ENCODE data around the gene CEACAM18. TPM values are rescaled to one million over a fixed set of nuclear protein-coding genes. Genes with fewer than 3 reads are reported as not detected.

Gene CEACAM18
- total RNA-seq, 1 donor from 2014 or later = not detected

GRCh38 chr19:51531349-51532315 is 53.3 kb downstream of the CEACAM18 start, which contains the start of gene SIGLEC6:
Gene SIGLEC6, minus strand, starts transcription at chr19:51531670. Its CDS starts 22 bp downstream, at chr19:51531648.
- no peak for DNase-seq

GRCh38 chr19:51535535-51535934 is 57.2 kb downstream of the CEACAM18 start:
- no peak for DNase-seq

GRCh38 chr19:51539821-51540366 is 61.6 kb downstream of the CEACAM18 start:
- no peak for DNase-seq

Small RNA genes within 50 kb of the gene (small RNA-seq; reads per million reads assigned to genes)
- gene AC020914.3 (not detected), gene AC020914.5 (not detected)

Other genes starting within 250 kb of the CEACAM18 start
- gene SIGLECL1, start 227.5 kb upstream of the CEACAM18 start, total RNA-seq = not detected
- gene IGLON5, start 166.9 kb upstream of the CEACAM18 start, total RNA-seq = 3.0 TPM
- 0.62 TPM for gene VSIG10L, start 136.4 kb upstream of the CEACAM18 start, total RNA-seq
- 49.8 TPM for gene ETFB, start 112.2 kb upstream of the CEACAM18 start, total RNA-seq
- not detected for gene CLDND2, start 109.5 kb upstream of the CEACAM18 start, total RNA-seq
- gene NKG7, start 105.9 kb upstream of the CEACAM18 start, total RNA-seq = not detected
- not detected for gene LIM2, start 90.6 kb upstream of the CEACAM18 start, total RNA-seq
- not detected for gene C19orf84, start 87.9 kb upstream of the CEACAM18 start, total RNA-seq
- 1.6 TPM for gene SIGLEC10, start 60.9 kb upstream of the CEACAM18 start, total RNA-seq
- gene SIGLEC8, start 20.1 kb upstream of the CEACAM18 start, total RNA-seq = 2.0 TPM
- not detected for gene SIGLEC12, start 23.3 kb downstream of the CEACAM18 start, total RNA-seq
- gene SIGLEC6, start 53.1 kb downstream of the CEACAM18 start, total RNA-seq = not detected
- 8.7 TPM for gene ZNF175, start 92.7 kb downstream of the CEACAM18 start, total RNA-seq
- gene SIGLEC5, start 151.9 kb downstream of the CEACAM18 start, total RNA-seq = not detected
- gene SIGLEC14, start 168.3 kb downstream of the CEACAM18 start, total RNA-seq = 0.16 TPM
- gene SPACA6, start 214.8 kb downstream of the CEACAM18 start, total RNA-seq = 3.9 TPM
- gene HAS1, start 245.5 kb downstream of the CEACAM18 start, total RNA-seq = 2.3 TPM

All from occipital lobe (tissue), 3 donors.